Measurements from ENCODE around the gene CCNT1. TPM values are rescaled to one million over a fixed set of nuclear protein-coding genes. Genes with fewer than 3 reads are reported as not detected.

Gene CCNT1
- total RNA-seq, 1 experiment from 2014 or later: 69.4 TPM

DNA sequence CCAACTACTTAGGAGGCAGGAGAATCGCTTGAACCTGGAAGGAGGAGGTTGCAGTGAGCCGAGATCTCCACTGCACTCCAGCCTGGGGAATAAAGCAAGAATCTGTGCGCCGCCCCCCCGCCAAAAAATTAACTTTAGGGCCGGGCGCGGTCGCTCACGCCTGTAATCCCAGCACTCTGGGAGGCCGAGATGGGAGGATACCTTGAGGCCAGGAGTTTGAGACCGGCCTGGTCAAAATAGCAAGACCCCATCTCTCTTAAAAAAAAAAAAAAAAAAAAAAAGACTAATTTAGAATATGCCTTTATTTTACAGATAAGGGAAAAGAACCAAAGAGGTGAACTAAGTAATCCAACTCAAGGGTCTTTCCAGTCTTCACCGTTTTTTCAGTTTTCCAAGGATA lies 35.6 kb downstream of the CCNT1 start:
- Histone ChIP-seq H3K27ac (ENCODE audit: low read depth, low read length) (peak overlapping the region; percentile 82; the same call in 1 of the 2 replicates), H3K9me2 (ENCODE audit: insufficient read depth) (no peaks in the 10 kb centered on the region), H3K4me1 (ENCODE audit: control insufficient read depth in 1 of 2, insufficient read depth in 2 of 2, low read length in 2 of 2) (peaks cover 7 to 22% of the 10 kb centered on the region in 2 experiments), H2AFZ (ENCODE audit: low read depth, low read length, poor library complexity, severe bottlenecking) (no peak overlapping the region), H3K79me2 (ENCODE audit: insufficient read depth, low read length) (peaks cover 62% of the 10 kb centered on the region), H3K4me3 (replicated peaks in 1 of 2; ENCODE audit: low read depth in 1 of 2, low read length in 2 of 2) (peak overlapping the region; percentile 98 to 99), H4K20me1 (ENCODE audit: insufficient read depth) (peaks cover 11% of the 10 kb centered on the region; the same call in 1 of the 2 replicates), H3K27me3 (ENCODE audit: insufficient read depth, low read length) (no peaks in the 10 kb centered on the region), H3K36me3 (ENCODE audit: control insufficient read depth in 1 of 2, insufficient read depth in 2 of 2, low read length in 2 of 2) (peaks cover 23 to 42% of the 10 kb centered on the region in 2 experiments), H3K4me2 (ENCODE audit: low read length) (peak overlapping the region; percentile 96), H3K9ac (ENCODE audit: low read length) (peak overlapping the region; percentile 99), H3K9me3 (ENCODE audit: control insufficient read depth in 1 of 2, insufficient read depth in 1 of 2, low read depth in 1 of 2, low read length in 2 of 2) (no peaks in the 10 kb centered on the region)
- POLR2A ChIA-PET: no interaction called here
- intact Hi-C loops (cut with micrococcal nuclease): loop anchor here (5.0 kb wide), 1 partner anchor 116 kb away; no protein-coding TSS in a partner anchor
- TF ChIP-seq SP1 (IDR thresholded peaks at IDR 0.05; ENCODE audit: low read depth) (no peak), SIN3A (IDR thresholded peaks at IDR 0.05; ENCODE audit: low read depth) (no peak), TCF7L2 (IDR thresholded peaks at IDR 0.05; ENCODE audit: borderline replicate concordance, extremely low read depth, insufficient read depth, insufficient read length) (no peak), CEBPB (IDR thresholded peaks at IDR 0.05; ENCODE audit: low read depth) (no peak), SRF (IDR thresholded peaks at IDR 0.05; ENCODE audit: low read depth) (no peak), CBX3 (IDR thresholded peaks at IDR 0.05; ENCODE audit: low read depth) (no peak), ZNF274 (IDR thresholded peaks at IDR 0.05; ENCODE audit: low read depth, low read length) (no peak), RAD21 (IDR thresholded peaks at IDR 0.05; ENCODE audit: low read depth) (no peak), EZH2 (IDR thresholded peaks at IDR 0.05) (no peak), FOSL1 (IDR thresholded peaks at IDR 0.05; ENCODE audit: low read depth) (no peak), POLR2AphosphoS5 (IDR thresholded peaks at IDR 0.05; ENCODE audit: low read depth, low read length) (no peak), EGR1 (IDR thresholded peaks at IDR 0.05; ENCODE audit: low read depth) (no peak), YY1 (IDR thresholded peaks at IDR 0.05; ENCODE audit: extremely low read depth, insufficient replicate concordance, low read depth, low read length) (no peak), JUND (IDR thresholded peaks at IDR 0.05) (no peak), ELF1 (IDR thresholded peaks at IDR 0.05; ENCODE audit: borderline replicate concordance, low read depth) (no peak)
- RAD21 ChIA-PET (ENCODE audit: low non-redundant PET in 1 of 2, low total read pairs in 2 of 2, uncharacterized antibody in 2 of 2, unreplicated experiment in 2 of 2): no interaction called here
- CTCF ChIA-PET: no interaction called here
- ATAC-seq (no peak), DNase-seq (ENCODE audit: low read depth, low spot score) (no peak)
- no TSS peak for BruUV-seq (replicated peaks)
